ENCODE data around the gene WNT3. TPM values are rescaled to one million over a fixed set of nuclear protein-coding genes. Genes with fewer than 3 reads are reported as not detected.

Gene WNT3
- total RNA-seq, 3 donors from 2014 or later (not counting 1 experiment from before 2014, with no cell fraction given): 0.07 to 1.4 (median 0.30) TPM

DNA sequence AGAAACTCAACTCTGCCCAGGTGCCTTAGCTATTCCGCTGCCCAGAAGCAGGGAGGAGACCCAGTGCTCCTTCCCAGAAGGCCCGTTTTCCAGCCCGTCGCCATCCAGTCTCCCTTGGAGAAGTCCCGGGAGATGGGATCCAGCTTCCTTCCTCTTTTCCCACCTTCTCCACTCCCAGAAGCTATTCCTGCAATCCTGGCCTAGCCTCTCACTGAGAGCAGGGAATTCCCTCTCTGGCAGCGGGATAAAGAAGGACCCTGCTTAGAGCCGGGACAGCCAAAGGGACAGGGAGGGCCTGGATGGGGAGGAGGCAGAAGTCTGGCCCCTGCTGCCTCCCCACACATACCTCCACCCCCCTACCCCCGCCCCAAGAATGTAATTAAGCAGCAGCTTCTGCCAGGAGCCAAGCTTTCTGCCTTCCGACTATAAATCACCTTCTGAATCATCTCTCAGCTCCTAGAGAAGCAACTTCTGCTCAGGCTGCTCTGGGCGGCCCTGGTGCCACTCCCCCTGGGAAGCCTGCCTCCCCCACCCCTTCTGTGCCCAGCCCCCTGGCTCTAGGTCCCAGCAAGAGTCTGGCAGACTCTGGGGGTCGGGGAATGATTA, 6.4 kb downstream of the WNT3 start:
- Histone ChIP-seq H3K27ac (ENCODE audit: low read length) (no peak overlapping the region), H3K27me3 (ENCODE audit: control insufficient read depth, insufficient read depth, low read length) (peaks cover 20% of the 10 kb centered on the region), H3K4me1 (ENCODE audit: control insufficient read depth, insufficient read depth, low read length) (no peaks in the 10 kb centered on the region), H3K9me3 (ENCODE audit: control insufficient read depth, insufficient read depth, low read length) (no peaks in the 10 kb centered on the region), H3K4me3 (ENCODE audit: low read length) (no peak overlapping the region), H3K36me3 (ENCODE audit: control insufficient read depth, insufficient read depth, low read length) (no peaks in the 10 kb centered on the region)
- TF ChIP-seq, protein P1, sequence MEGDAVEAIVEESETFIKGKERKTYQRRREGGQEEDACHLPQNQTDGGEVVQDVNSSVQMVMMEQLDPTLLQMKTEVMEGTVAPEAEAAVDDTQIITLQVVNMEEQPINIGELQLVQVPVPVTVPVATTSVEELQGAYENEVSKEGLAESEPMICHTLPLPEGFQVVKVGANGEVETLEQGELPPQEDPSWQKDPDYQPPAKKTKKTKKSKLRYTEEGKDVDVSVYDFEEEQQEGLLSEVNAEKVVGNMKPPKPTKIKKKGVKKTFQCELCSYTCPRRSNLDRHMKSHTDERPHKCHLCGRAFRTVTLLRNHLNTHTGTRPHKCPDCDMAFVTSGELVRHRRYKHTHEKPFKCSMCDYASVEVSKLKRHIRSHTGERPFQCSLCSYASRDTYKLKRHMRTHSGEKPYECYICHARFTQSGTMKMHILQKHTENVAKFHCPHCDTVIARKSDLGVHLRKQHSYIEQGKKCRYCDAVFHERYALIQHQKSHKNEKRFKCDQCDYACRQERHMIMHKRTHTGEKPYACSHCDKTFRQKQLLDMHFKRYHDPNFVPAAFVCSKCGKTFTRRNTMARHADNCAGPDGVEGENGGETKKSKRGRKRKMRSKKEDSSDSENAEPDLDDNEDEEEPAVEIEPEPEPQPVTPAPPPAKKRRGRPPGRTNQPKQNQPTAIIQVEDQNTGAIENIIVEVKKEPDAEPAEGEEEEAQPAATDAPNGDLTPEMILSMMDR (IDR thresholded peaks at IDR 0.05): no peak
- intact Hi-C loops (cut with micrococcal nuclease): no loop called here
- H3K36me3 Mint-ChIP-seq: no peaks in the 10 kb centered on the region
- no peak overlapping the region for H3K4me3 Mint-ChIP-seq
- no peaks in the 10 kb centered on the region for H3K9me3 Mint-ChIP-seq
- H3K27ac Mint-ChIP-seq: no peak overlapping the region
- ATAC-seq (no peak), DNase-seq (no peak)
- WGBS (ENCODE audit: insufficient coverage): 54% methylated on average over 10 of the region's 11 CpGs
- H3K4me1 Mint-ChIP-seq: no peaks in the 10 kb centered on the region
- H3K27me3 Mint-ChIP-seq (ENCODE audit: low read depth in 2 of 2): peaks cover 31 to 35% of the 10 kb centered on the region in 2 donors

DNA sequence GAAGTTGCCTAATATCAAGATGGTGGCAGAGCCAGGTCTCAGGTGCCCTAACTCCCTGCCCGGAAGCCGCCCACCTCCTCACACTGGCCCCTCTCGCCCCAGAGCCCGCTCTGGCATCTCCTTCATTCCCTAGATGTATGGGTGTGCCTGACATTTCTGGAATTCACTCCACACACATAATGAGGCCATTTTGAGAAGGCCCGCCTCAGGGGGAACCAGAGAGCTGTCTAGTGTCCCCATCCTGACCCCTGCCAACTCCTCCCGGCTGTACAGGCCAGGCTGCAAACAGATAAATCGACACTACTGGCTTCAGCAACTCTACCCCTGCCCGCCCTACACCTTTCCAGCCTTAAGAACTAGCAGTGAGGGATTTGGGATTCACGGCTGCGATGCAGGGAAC, 7.7 kb downstream of the WNT3 start:
- H3K4me1 Mint-ChIP-seq: no peaks in the 10 kb centered on the region
- H3K27ac Mint-ChIP-seq: no peak overlapping the region
- H3K27me3 Mint-ChIP-seq (ENCODE audit: low read depth in 2 of 2): peaks cover 19 to 22% of the 10 kb centered on the region in 2 donors
- no peaks in the 10 kb centered on the region for H3K36me3 Mint-ChIP-seq
- no peak overlapping the region for H3K4me3 ChIP-seq (ENCODE audit: low read length)
- H3K4me1 ChIP-seq (ENCODE audit: control insufficient read depth, insufficient read depth, low read length): no peaks in the 10 kb centered on the region
- no peaks in the 10 kb centered on the region for H3K36me3 ChIP-seq (ENCODE audit: control insufficient read depth, insufficient read depth, low read length)
- DNase-seq (no peak), ATAC-seq (no peak)
- peaks cover 9% of the 10 kb centered on the region for H3K27me3 ChIP-seq (ENCODE audit: control insufficient read depth, insufficient read depth, low read length)
- H3K4me3 Mint-ChIP-seq: no peak overlapping the region
- intact Hi-C loops (cut with micrococcal nuclease): no loop called here
- WGBS (ENCODE audit: insufficient coverage): 90% methylated on average over 10 of the region's 10 CpGs
- no peak overlapping the region for H3K27ac ChIP-seq (ENCODE audit: low read length)
- no peaks in the 10 kb centered on the region for H3K9me3 ChIP-seq (ENCODE audit: control insufficient read depth, insufficient read depth, low read length)
- H3K9me3 Mint-ChIP-seq: no peaks in the 10 kb centered on the region
- TF ChIP-seq, protein P1 (IDR thresholded peaks at IDR 0.05): no peak

DNA sequence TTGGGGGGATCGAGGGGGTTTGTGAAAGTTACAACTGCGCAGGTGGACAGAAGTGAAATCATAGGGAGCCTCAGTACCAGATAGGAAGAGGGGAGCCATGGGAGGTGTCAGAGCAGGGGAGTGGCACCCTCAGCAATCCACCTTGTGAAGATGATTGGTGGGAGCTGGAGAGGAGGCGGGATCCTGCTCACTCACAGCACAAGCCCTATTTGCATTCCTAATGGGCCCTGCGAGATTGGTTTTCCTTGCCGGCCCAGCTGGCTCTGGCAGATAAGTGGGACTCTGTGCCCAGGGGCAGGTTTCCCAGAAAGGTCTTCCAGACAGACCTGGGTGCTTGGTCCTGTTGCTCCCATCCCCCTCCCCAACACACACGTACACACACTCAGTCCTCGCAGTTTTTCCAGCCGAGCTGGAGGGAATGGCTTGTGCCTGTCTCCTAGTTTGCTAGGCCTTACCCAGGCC, 9.4 kb downstream of the WNT3 start:
- Histone ChIP-seq H3K4me1 (ENCODE audit: control insufficient read depth, insufficient read depth, low read length) (no peaks in the 10 kb centered on the region), H3K4me3 (ENCODE audit: low read length) (no peak overlapping the region), H3K36me3 (ENCODE audit: control insufficient read depth, insufficient read depth, low read length) (no peaks in the 10 kb centered on the region), H3K9me3 (ENCODE audit: control insufficient read depth, insufficient read depth, low read length) (no peaks in the 10 kb centered on the region), H3K27ac (ENCODE audit: low read length) (no peak overlapping the region), H3K27me3 (ENCODE audit: control insufficient read depth, insufficient read depth, low read length) (peaks cover 7% of the 10 kb centered on the region)
- H3K9me3 Mint-ChIP-seq: no peaks in the 10 kb centered on the region
- ATAC-seq (no peak), DNase-seq (no peak)
- TF ChIP-seq, protein P1 (IDR thresholded peaks at IDR 0.05): no peak
- 89% methylated on average over 8 of the region's 8 CpGs for WGBS (ENCODE audit: insufficient coverage)
- peaks cover 15 to 19% of the 10 kb centered on the region in 2 donors for H3K27me3 Mint-ChIP-seq (ENCODE audit: low read depth in 2 of 2)
- no peaks in the 10 kb centered on the region for H3K36me3 Mint-ChIP-seq
- intact Hi-C loops (cut with micrococcal nuclease): no loop called here
- no peak overlapping the region for H3K4me3 Mint-ChIP-seq
- no peak overlapping the region for H3K27ac Mint-ChIP-seq
- no peaks in the 10 kb centered on the region for H3K4me1 Mint-ChIP-seq

DNA sequence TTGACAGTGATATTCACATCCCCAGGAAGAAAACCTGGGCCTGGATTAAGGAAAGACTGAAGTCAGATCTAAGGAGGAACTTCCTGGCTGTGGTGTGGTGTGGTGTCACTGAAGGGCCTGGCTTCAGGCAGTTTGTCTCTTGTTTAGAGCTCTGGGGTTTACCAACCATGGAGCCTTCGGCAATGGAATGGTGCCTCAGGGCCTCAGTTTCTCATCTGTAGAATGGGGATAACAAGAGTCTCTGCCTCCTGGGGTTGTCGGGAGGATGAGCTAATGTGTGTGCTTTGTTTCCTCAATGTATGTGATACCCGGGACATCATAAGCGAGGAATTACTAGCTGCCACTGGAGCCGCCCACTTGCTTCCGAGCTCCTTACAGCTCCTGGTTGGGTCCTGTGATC, 12.7 kb downstream of the WNT3 start:
- no peaks in the 10 kb centered on the region for H3K27me3 ChIP-seq (ENCODE audit: control insufficient read depth, insufficient read depth, low read length)
- H3K36me3 Mint-ChIP-seq: no peaks in the 10 kb centered on the region
- DNase-seq (no peak), ATAC-seq (no peak)
- no peaks in the 10 kb centered on the region for H3K9me3 Mint-ChIP-seq
- H3K4me1 Mint-ChIP-seq: no peaks in the 10 kb centered on the region
- WGBS (ENCODE audit: insufficient coverage): 94% methylated on average over 6 of the region's 6 CpGs
- H3K4me3 ChIP-seq (ENCODE audit: low read length): no peak overlapping the region
- TF ChIP-seq, protein P1 (IDR thresholded peaks at IDR 0.05): no peak
- peaks cover 0 to 3% of the 10 kb centered on the region in 2 donors for H3K27me3 Mint-ChIP-seq (ENCODE audit: low read depth in 2 of 2)
- no peaks in the 10 kb centered on the region for H3K36me3 ChIP-seq (ENCODE audit: control insufficient read depth, insufficient read depth, low read length)
- H3K4me1 ChIP-seq (ENCODE audit: control insufficient read depth, insufficient read depth, low read length): no peaks in the 10 kb centered on the region
- H3K9me3 ChIP-seq (ENCODE audit: control insufficient read depth, insufficient read depth, low read length): no peaks in the 10 kb centered on the region
- no peak overlapping the region for H3K27ac ChIP-seq (ENCODE audit: low read length)
- intact Hi-C loops (cut with micrococcal nuclease): no loop called here
- no peak overlapping the region for H3K4me3 Mint-ChIP-seq
- H3K27ac Mint-ChIP-seq: no peak overlapping the region

Data from natural killer cell (primary cell).